HEK293 (cell line): Measurements from ENCODE around the gene TPST2.
A peak's percentile ranks its signal among the peaks of the same experiment; 100 is the strongest.

Experiments used
- CTCF ChIA-PET: fragments of 350-600 bp; formaldehyde crosslinking; extraction: SDS; loops from one replicate; lab custom pipeline; 2021; ENCODE audit warnings: antibody characterized with exemption; lab: Yijun Ruan, JAX
- POLR2A ChIA-PET: fragments of 300-600 bp; formaldehyde crosslinking; extraction: SDS; loops from one replicate; lab custom pipeline; 2020; ENCODE audit warnings: antibody characterized with exemption, inconsistent platforms; lab: Yijun Ruan, JAX
- H3K27ac ChIP-seq: fragments of 200-500 bp; sonication (Bioruptor generic); 2 replicates; pipeline ENCODE4 v1.5.1; 2014; ENCODE audit warnings: low read depth, low read length, control low read depth, inconsistent platforms; ENCODE audit errors: extremely low read depth
- H3K36me3 ChIP-seq, 2 experiments: fragments of 200-500 bp in 1 of 2; sonication (Bioruptor generic) in 1 of 2; 1 replicate in 1 of 2; 2 replicates in 1 of 2; pipeline ENCODE4 v1.5.1; 2014 to 2017; ENCODE audit warnings: inconsistent platforms in 2 of 2, low read length in 2 of 2; ENCODE audit not compliant: control insufficient read depth in 2 of 2, insufficient read depth in 1 of 2
- H3K4me1 ChIP-seq: fragments of 200-500 bp; sonication (Bioruptor generic); 2 replicates; pipeline ENCODE4 v1.5.1; 2014; ENCODE audit warnings: mild to moderate bottlenecking, low read length, inconsistent platforms; ENCODE audit not compliant: control insufficient read depth, insufficient read depth
- H3K4me3 ChIP-seq: 2 replicates; pipeline ENCODE4 v1.5.1; 2011; ENCODE audit warnings: low read depth, mild to moderate bottlenecking, control low read depth, low read length, moderate library complexity
- H3K9me3 ChIP-seq: fragments of 200-500 bp; sonication (Bioruptor generic); 2 replicates; pipeline ENCODE4 v1.5.1; 2014; ENCODE audit warnings: low read depth, low read length, inconsistent platforms; ENCODE audit not compliant: control insufficient read depth, insufficient read depth
- ZBTB8A ChIP-seq: fragments of 450-650 bp; formaldehyde crosslinking; IDR thresholded peaks from 2 replicates; pipeline ENCODE4 v1.5.1; 2016; ENCODE audit warnings: missing biosample characterization, missing genetic modification characterization
- ZFP41 ChIP-seq: fragments of 450-650 bp; formaldehyde crosslinking; IDR thresholded peaks from 2 replicates; pipeline ENCODE4 v1.5.1; 2016; ENCODE audit warnings: missing biosample characterization, missing genetic modification characterization, borderline replicate concordance
- ZIC2 ChIP-seq: fragments of 450-650 bp; formaldehyde crosslinking; IDR thresholded peaks from 2 replicates; pipeline ENCODE4 v1.5.1; 2016; ENCODE audit warnings: missing biosample characterization, missing genetic modification characterization
- ZNF132 ChIP-seq: fragments of 450-650 bp; formaldehyde crosslinking; IDR thresholded peaks from 2 replicates; pipeline ENCODE4 v1.5.1; 2017; ENCODE audit warnings: missing biosample characterization, missing genetic modification characterization, borderline replicate concordance
- ZNF138 ChIP-seq: fragments of 450-650 bp; formaldehyde crosslinking; IDR thresholded peaks from 2 replicates; pipeline ENCODE4 v1.5.1; 2016; ENCODE audit warnings: missing biosample characterization, missing genetic modification characterization, borderline replicate concordance
- ZNF140 ChIP-seq: fragments of 450-650 bp; formaldehyde crosslinking; IDR thresholded peaks from 2 replicates; pipeline ENCODE4 v1.5.1; 2016; ENCODE audit warnings: missing biosample characterization, missing genetic modification characterization
- ZNF16 ChIP-seq: fragments of 450-650 bp; formaldehyde crosslinking; IDR thresholded peaks from 2 replicates; pipeline ENCODE4 v1.5.1; 2016; ENCODE audit warnings: low read depth, missing biosample characterization, missing genetic modification characterization
- ZNF239 ChIP-seq: fragments of 450-650 bp; formaldehyde crosslinking; IDR thresholded peaks from 2 replicates; pipeline ENCODE4 v1.5.1; 2016; ENCODE audit warnings: missing biosample characterization, missing genetic modification characterization
- ZNF311 ChIP-seq: fragments of 450-650 bp; formaldehyde crosslinking; IDR thresholded peaks from 2 replicates; pipeline ENCODE4 v1.5.1; 2017; ENCODE audit warnings: missing biosample characterization, missing genetic modification characterization, borderline replicate concordance
- ZNF558 ChIP-seq: fragments of 450-650 bp; formaldehyde crosslinking; IDR thresholded peaks from 2 replicates; pipeline ENCODE4 v1.5.1; 2016; ENCODE audit warnings: missing biosample characterization, missing genetic modification characterization
- ZSCAN18 ChIP-seq: fragments of 450-650 bp; formaldehyde crosslinking; IDR thresholded peaks from 2 replicates; pipeline ENCODE4 v1.5.1; 2016; ENCODE audit warnings: missing biosample characterization, missing genetic modification characterization
- TF ChIP-seq, protein P1 (sequence below): fragments of 450-650 bp; formaldehyde crosslinking; IDR thresholded peaks from 2 replicates; pipeline ENCODE4 v1.5.1; 2017; ENCODE audit warnings: missing biosample characterization, missing genetic modification characterization
- TF ChIP-seq, protein P2 (sequence below): fragments of 450-650 bp; formaldehyde crosslinking; IDR thresholded peaks from 2 replicates; pipeline ENCODE4 v1.5.1; 2016; ENCODE audit warnings: missing biosample characterization, missing genetic modification characterization, low read depth

Gene TPST2

DNA sequence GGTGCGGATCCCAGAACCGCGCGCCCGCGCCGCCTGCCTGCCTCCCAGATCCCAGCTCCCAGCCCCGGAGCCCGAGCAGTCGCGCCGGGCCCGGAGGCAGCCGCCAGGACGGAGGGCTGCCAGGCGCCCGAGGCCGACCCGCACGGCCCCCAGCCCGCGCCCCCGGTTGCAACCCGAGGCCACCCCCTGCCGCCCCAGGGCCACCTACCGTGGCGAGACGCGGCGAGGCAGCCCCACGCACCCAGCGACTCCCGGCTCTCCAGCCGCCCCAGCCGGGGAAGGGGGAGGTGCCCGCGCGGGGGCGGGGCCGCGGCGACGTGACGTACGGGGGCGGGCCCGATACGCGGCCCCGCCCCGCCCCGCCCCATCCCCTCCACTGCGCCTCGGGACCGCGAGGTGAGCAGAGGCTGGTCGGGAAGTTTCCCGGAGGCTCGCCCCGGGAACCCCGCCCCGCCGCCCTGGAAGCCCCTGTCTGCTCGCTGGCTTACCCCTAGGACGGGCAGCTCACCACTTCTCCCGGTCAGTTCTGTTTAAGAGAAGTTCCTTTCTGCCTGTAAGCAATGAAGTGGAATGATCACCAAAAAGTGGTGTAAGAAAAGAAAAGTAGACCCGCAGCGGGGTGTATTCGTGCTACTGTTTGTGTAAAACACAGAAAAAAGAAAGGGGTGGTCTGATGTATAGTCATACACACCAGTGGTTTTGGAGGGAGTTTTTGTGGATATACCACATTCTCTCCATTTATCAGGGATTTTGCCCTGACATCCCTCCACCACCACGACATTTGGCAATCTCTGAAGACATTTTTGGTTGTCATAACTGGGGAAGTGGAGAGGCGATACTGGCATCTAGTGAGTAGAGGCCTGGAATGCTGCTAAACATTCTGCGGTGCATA, at the start of gene TPST2 (continued):
- TF ChIP-seq ZBTB8A (tag by site-specific recombination) = peak; percentile 65

DNA sequence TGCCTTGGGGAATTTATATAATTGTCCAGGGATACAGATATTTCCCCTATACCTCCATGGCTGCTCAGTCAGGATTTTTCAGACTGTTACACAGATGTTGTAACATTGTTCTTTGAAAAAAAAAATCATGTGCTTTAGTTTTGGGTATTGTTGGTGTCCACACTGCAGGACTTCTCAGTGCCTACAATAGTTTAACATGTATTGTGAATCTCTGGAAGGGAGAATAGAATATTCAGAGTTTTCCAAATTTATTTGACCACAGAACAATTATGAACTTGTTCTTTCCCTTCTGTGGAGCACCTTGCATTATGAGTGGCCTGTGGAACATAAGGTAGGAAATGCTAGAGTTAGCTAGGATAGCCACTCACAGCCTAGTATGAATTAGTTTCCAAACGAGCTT, 46.4 kb upstream of the TPST2 start:
- H3K4me1 ChIP-seq = no peaks in the 10 kb centered on the region
- ChIA-PET POLR2A (no interaction called here), CTCF (no interaction called here)

GRCh38 chr22:26635117-26635516, 45.2 kb upstream of the TPST2 start:
- TF ChIP-seq, protein P1, sequence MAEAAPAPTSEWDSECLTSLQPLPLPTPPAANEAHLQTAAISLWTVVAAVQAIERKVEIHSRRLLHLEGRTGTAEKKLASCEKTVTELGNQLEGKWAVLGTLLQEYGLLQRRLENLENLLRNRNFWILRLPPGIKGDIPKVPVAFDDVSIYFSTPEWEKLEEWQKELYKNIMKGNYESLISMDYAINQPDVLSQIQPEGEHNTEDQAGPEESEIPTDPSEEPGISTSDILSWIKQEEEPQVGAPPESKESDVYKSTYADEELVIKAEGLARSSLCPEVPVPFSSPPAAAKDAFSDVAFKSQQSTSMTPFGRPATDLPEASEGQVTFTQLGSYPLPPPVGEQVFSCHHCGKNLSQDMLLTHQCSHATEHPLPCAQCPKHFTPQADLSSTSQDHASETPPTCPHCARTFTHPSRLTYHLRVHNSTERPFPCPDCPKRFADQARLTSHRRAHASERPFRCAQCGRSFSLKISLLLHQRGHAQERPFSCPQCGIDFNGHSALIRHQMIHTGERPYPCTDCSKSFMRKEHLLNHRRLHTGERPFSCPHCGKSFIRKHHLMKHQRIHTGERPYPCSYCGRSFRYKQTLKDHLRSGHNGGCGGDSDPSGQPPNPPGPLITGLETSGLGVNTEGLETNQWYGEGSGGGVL (tag by site-specific recombination) = no peak
- no peaks in the 10 kb centered on the region for H3K4me1 ChIP-seq
- CTCF ChIA-PET = no interaction called here

More for the DNA sequence above, 46.4 kb upstream of the TPST2 start:
- H3K36me3 ChIP-seq = no peaks in the 10 kb centered on the region
- H3K9me3 ChIP-seq = no peaks in the 10 kb centered on the region
- TF ChIP-seq ZNF239 = 0 out of 2 replicates have a peak, but pooled peaks have one; percentile 25
- no peak for TF ChIP-seq ZNF132
- H3K4me3 ChIP-seq = no peak overlapping the region
- no peak overlapping the region for H3K27ac ChIP-seq

DNA sequence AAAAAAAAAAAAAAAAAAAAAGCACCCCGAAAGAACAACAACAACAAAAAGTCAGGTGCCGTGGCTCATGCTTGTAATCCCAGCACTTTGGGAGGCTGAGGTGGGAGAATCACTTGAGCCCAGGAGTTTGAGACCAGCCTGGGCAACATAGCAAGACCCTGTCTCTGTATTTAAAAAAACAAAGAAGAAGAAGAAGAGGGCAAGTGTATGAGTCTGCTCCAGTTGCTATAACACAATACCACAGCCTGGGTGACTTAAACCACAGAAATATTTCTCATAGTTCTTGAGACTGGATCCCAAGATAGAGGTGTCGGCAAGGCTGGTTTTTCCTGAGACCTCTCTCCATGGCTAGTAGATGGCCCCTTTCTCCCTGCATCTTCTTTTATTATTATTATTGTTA, 44.3 kb upstream of the TPST2 start:
- TF ChIP-seq ZNF16 (tag by site-specific recombination) (no peak), ZNF558 (tag by site-specific recombination) (no peak), ZFP41 (tag by site-specific recombination) (no peak), ZNF311 (no peak), ZIC2 (no peak)
- Histone ChIP-seq H3K27ac (no peak overlapping the region), H3K4me3 (no peak overlapping the region), H3K36me3 (no peaks in the 10 kb centered on the region), H3K4me1 (no peaks in the 10 kb centered on the region), H3K9me3 (no peaks in the 10 kb centered on the region)
- POLR2A ChIA-PET = no interaction called here
- CTCF ChIA-PET = no interaction called here

More at GRCh38 chr22:26635117-26635516, 45.2 kb upstream of the TPST2 start:
- Histone ChIP-seq H3K4me3 (no peak overlapping the region), H3K36me3 (no peaks in the 10 kb centered on the region), H3K27ac (no peak overlapping the region), H3K9me3 (no peaks in the 10 kb centered on the region)
- POLR2A ChIA-PET = no interaction called here

DNA sequence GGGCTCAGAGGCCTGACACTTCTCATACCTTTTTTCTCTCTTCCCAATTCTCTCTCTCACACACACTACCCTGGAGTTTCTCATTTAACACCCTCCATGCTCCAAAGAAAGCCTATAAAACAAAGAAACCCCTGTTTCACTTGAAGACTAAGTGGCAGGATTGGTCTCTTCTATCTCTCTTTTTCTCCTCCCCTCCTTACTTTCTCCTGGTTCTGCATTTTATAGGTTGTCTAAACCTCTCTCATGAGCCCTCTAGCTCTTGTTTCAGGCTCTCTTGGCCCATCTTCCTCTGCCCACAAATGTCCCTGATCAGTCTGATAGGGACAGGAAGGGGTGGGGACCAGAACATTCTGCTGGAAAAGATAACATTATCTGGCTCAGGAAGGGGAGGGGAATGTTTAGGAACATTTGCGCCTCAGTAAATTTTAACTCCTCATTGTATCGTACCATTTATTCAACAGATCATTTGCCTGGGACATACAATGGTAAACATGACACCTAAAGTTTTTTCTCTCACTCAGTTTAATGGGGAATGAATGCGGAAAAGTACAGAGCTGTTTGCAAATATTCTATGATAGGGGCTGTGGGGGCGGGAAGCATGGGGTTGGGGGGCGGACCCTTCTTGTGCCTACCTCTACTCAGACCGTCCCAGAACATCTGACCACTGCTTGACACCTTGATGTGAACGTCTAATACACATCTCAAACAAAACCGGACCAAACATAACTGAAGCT, 42.7 kb upstream of the TPST2 start:
- no peaks in the 10 kb centered on the region for H3K9me3 ChIP-seq
- ChIA-PET CTCF (interaction anchor here (0.5 to 0.6 kb wide), 2 partner anchors 18 to 236 kb away, joined by 3 read pairs; no protein-coding TSS in a partner anchor), POLR2A (no interaction called here)
- no peak overlapping the region for H3K4me3 ChIP-seq
- no peak overlapping the region for H3K27ac ChIP-seq
- no peaks in the 10 kb centered on the region for H3K36me3 ChIP-seq
- no peaks in the 10 kb centered on the region for H3K4me1 ChIP-seq
- TF ChIP-seq, protein P2, sequence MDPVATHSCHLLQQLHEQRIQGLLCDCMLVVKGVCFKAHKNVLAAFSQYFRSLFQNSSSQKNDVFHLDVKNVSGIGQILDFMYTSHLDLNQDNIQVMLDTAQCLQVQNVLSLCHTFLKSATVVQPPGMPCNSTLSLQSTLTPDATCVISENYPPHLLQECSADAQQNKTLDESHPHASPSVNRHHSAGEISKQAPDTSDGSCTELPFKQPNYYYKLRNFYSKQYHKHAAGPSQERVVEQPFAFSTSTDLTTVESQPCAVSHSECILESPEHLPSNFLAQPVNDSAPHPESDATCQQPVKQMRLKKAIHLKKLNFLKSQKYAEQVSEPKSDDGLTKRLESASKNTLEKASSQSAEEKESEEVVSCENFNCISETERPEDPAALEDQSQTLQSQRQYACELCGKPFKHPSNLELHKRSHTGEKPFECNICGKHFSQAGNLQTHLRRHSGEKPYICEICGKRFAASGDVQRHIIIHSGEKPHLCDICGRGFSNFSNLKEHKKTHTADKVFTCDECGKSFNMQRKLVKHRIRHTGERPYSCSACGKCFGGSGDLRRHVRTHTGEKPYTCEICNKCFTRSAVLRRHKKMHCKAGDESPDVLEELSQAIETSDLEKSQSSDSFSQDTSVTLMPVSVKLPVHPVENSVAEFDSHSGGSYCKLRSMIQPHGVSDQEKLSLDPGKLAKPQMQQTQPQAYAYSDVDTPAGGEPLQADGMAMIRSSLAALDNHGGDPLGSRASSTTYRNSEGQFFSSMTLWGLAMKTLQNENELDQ = no peak
- TF ChIP-seq ZSCAN18 (tag by site-specific recombination) (no peak), ZNF138 (tag by site-specific recombination) (no peak), ZNF140 (tag by site-specific recombination) (no peak)
